ENCODE data around the gene OR56B4.

OR56B4 gene

DNA sequence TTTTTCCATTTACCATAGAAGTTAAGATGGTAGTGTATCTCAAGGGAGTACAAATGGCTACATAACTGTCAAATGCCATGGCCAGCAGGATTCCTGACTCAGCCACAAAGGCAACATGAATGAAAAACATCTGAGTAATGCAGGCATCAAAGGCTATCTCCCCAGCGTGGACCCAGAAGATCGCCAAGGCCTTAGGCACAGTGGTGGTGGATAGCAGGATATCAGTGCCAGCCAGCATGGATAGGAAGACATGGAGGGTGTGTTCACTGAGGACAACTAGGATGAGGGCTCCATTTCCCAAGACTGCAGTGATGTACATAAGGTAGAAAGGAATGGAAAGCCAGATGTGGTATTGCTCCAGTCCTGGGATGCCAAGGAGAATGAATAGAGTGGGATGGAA is 44.6 kb downstream of the OR56B4 start:
- no peak for DNase-seq

GRCh38 chr11:6156628-6157359 is 49.3 kb downstream of the OR56B4 start:
- peak; percentile 26 for DNase-seq

Data from DMS53 (cell line).